Measurements from ENCODE around the gene CDYL2.

Gene CDYL2

DNA sequence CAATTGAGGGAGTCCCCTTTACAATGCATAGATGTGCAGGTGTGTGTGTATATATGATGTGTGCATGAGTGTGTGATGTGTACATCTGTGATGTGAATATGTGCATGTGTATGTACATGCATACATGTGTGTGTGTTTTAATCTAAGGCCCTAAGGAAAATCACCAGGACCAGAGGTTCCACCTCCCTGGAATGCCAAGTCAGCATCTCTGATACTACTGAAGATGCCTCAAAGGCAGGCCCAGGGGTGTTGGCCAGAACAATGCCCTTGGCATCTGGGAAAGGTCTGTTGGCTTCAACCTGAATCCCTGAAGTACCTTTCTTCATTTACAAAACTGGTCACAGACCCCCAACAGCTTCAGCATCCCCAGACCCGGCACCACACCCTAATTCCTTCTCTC, 129.5 kb downstream of the CDYL2 start:
- TF ChIP-seq, protein P1, sequence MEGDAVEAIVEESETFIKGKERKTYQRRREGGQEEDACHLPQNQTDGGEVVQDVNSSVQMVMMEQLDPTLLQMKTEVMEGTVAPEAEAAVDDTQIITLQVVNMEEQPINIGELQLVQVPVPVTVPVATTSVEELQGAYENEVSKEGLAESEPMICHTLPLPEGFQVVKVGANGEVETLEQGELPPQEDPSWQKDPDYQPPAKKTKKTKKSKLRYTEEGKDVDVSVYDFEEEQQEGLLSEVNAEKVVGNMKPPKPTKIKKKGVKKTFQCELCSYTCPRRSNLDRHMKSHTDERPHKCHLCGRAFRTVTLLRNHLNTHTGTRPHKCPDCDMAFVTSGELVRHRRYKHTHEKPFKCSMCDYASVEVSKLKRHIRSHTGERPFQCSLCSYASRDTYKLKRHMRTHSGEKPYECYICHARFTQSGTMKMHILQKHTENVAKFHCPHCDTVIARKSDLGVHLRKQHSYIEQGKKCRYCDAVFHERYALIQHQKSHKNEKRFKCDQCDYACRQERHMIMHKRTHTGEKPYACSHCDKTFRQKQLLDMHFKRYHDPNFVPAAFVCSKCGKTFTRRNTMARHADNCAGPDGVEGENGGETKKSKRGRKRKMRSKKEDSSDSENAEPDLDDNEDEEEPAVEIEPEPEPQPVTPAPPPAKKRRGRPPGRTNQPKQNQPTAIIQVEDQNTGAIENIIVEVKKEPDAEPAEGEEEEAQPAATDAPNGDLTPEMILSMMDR (IDR thresholded peaks at IDR 0.05): no peak
- no peaks in the 10 kb centered on the region for H3K4me1 ChIP-seq (ENCODE audit: control insufficient read depth in 1 of 2, insufficient read depth in 1 of 2, low read depth in 1 of 2, low read length in 1 of 2)

DNA sequence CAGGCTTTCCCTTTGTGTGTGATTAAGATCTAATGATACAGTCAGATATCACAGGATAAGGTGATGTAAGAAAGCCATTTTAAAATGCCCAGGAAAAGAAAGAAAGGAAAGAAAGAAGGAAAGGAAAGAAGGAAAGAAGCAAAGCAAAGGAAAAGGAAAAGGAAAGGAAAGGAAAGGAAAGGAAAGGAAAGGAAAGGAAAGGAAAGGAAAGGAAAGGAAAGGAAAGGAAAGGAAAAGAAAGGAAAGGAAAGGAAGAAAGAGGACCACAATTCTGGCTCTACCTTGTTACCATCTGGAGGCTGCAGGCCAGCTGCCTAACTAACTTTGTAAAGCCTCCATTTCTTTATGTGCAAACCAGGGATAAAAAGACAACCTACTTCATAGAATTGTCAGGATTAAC, 132.0 kb downstream of the CDYL2 start:
- Histone ChIP-seq H3K27ac (no peak overlapping the region), H3K4me1 (ENCODE audit: control insufficient read depth in 1 of 2, insufficient read depth in 1 of 2, low read depth in 1 of 2, low read length in 1 of 2) (no peaks in the 10 kb centered on the region), H3K9me3 (no peaks in the 10 kb centered on the region), H3K4me3 (ENCODE audit: low read depth in 1 of 2, low read length in 1 of 2) (no peak overlapping the region), H3K27me3 (no peaks in the 10 kb centered on the region), H3K36me3 (no peaks in the 10 kb centered on the region)
- TF ChIP-seq, protein P1 (IDR thresholded peaks at IDR 0.05): no peak

More for the DNA sequence above, 129.5 kb downstream of the CDYL2 start:
- no peaks in the 10 kb centered on the region for H3K9me3 ChIP-seq
- no peak overlapping the region for H3K27ac ChIP-seq
- H3K4me3 ChIP-seq (ENCODE audit: low read depth in 1 of 2, low read length in 1 of 2): no peak overlapping the region
- no peaks in the 10 kb centered on the region for H3K36me3 ChIP-seq
- no peaks in the 10 kb centered on the region for H3K27me3 ChIP-seq

DNA sequence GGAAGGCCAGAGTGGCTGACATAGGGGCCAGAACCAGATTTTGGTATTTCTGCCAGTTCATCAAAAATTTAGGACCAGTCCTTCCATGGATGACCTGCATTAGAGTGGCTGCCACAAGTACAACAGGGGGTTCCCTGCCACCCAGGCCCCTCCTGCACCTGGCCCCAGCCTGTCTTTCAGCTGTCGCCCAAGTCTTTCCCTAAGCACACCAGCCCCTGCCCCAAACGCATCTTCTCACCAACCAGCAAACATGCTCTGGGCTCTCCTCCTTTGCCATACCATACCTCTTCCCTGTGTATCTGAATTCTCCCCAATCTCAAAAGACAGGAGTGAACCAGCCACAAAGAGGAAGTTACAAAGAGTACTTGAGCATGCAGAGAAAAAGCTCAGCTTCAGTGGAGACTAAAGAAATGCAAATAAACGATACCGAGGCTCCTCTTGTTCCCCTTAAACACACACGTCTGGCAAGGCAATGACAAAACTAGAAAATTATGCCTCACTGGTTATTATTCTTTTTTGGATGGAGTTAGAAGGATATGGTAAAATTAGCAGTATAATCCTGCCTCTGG, 133.0 kb downstream of the CDYL2 start:
- H3K27me3 ChIP-seq: no peaks in the 10 kb centered on the region
- H3K4me3 ChIP-seq (ENCODE audit: low read depth in 1 of 2, low read length in 1 of 2): no peak overlapping the region
- H3K36me3 ChIP-seq: no peaks in the 10 kb centered on the region
- TF ChIP-seq, protein P1 (IDR thresholded peaks at IDR 0.05): no peak
- no peaks in the 10 kb centered on the region for H3K4me1 ChIP-seq (ENCODE audit: control insufficient read depth in 1 of 2, insufficient read depth in 1 of 2, low read depth in 1 of 2, low read length in 1 of 2)
- H3K9me3 ChIP-seq: no peaks in the 10 kb centered on the region
- H3K27ac ChIP-seq: no peak overlapping the region

DNA sequence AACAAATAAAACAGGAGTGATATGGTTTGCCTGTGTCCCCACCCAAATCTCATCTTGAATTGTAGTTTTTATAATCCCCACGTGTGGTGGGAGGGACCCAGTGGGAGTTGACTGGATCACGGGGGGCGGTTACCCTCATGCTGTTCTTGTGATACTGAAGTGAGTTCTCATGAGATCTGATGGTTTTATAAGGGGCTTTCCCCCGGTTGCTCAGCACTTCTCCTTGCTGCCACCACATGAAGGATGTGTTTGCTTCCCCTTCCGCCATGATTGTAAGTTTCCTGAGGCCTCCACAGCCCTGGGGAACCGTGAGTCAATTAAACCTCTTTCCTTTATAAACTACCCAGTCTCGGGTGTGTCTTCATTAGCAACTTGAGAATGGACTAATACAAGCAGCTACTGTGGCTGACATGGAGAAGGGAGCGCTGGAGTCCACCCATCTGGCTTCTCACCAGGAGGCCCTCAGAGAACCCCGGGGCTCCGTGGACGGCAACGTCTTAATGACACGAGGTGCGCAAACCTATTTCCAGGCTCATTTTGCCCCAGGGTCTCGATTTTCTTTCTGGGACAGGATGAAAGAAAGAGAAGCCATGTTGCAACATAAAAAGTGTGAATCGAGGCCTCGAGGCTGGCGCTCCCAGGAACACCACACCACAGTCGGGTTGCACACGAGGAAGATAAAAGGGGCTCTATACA, 134.1 kb downstream of the CDYL2 start:
- H3K27me3 ChIP-seq: no peaks in the 10 kb centered on the region
- H3K36me3 ChIP-seq: no peaks in the 10 kb centered on the region
- TF ChIP-seq, protein P1 (IDR thresholded peaks at IDR 0.05): no peak

DNA sequence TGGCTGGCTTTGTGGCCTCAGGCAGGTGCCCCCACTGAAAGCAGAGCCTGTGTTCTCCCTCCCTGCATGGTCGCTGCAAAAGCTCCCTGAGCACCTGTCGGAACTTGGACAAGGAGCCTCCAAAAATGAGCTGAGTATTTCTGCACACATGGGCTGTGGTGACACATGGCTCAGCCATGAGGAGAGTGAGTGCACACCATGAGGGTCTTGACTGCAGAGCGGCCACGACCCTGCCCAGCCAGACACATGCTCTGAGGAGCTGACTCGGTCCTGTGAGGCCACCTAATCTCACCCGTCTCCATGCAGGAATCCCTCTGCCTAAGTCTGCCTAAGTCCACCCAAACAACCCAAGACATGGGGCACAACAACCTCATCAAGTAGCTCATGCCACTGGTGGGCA, 134.7 kb downstream of the CDYL2 start:
- Histone ChIP-seq H3K4me3 (ENCODE audit: low read depth in 1 of 2, low read length in 1 of 2) (no peak overlapping the region), H3K27me3 (no peaks in the 10 kb centered on the region), H3K27ac (no peak overlapping the region), H3K9me3 (no peaks in the 10 kb centered on the region), H3K36me3 (no peaks in the 10 kb centered on the region), H3K4me1 (ENCODE audit: control insufficient read depth in 1 of 2, insufficient read depth in 1 of 2, low read depth in 1 of 2, low read length in 1 of 2) (no peaks in the 10 kb centered on the region)
- TF ChIP-seq, protein P1 (IDR thresholded peaks at IDR 0.05): no peak

More for the DNA sequence above, 134.1 kb downstream of the CDYL2 start:
- H3K27ac ChIP-seq: no peak overlapping the region
- no peak overlapping the region for H3K4me3 ChIP-seq (ENCODE audit: low read depth in 1 of 2, low read length in 1 of 2)
- H3K4me1 ChIP-seq (ENCODE audit: control insufficient read depth in 1 of 2, insufficient read depth in 1 of 2, low read depth in 1 of 2, low read length in 1 of 2): no peaks in the 10 kb centered on the region
- no peaks in the 10 kb centered on the region for H3K9me3 ChIP-seq
